D341Med (cell line): ENCODE data around the gene DCAF7.

ENCODE experiments used
- DNase-seq: peaks from one replicate; pipeline ENCODE4 v3.0.0; 2012; ENCODE audit warnings: low spot score

The DCAF7 gene

DNA sequence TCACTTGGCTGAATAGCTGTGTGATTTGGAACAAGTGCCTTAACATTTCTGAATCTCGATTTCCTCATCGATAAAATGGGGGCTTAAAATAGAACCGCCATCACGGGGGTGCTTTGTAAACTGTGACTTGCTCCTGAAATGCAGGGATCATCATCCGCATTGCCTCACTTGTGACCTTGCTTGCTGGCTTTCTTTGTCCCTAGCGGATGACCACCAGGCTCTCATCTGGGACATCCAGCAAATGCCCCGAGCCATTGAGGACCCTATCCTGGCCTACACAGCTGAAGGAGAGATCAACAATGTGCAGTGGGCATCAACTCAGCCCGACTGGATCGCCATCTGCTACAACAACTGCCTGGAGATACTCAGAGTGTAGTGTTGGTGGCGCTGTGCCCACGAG, 38.5 kb downstream of the DCAF7 start:
- DNase-seq = no peak

GRCh38 chr17:63589646-63590045, 39.4 kb downstream of the DCAF7 start:
- DNase-seq = no peak

- no peak for DNase-seq
Observed at GRCh38 chr17:63592797-63593196, 42.5 kb downstream of the DCAF7 start.

GRCh38 chr17:63595132-63595531, 44.9 kb downstream of the DCAF7 start:
- no peak for DNase-seq

DNA sequence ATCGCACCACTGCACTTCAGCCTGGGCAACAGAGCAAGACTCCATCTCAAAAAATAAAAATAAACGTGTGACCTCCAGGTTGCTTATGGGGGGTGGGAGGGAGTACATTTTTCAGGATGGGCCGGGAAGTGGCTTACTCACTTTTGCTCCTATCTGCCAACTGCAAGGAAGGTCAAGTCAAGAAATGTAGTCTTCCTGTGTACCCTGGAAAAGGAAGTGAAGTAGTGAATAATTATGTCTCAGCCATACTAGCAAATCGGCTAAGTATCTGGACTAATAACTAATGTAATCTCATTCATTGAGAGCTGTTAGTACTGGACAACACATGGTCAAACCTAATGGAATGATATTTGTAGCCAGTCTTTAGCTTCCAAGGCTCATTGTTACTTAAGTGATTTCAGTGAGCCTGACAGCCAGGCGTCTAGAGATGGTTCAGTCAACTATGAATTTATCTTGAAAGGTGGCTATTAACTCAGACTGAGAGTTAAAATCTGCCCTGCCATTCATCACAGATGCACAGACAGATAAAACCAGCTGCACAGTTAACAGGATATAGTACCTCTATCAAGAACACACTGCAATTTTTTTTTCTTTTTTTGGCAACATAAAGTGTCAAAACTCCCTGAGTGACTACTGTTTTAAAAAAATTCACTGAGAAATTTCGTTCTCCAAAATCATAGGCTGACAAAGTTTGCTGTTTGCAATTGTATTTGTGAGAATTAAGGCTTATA, 46.7 kb downstream of the DCAF7 start:
- DNase-seq = no peak

GRCh38 chr17:63598281-63598680, 48.0 kb downstream of the DCAF7 start:
- DNase-seq = no peak

DNA sequence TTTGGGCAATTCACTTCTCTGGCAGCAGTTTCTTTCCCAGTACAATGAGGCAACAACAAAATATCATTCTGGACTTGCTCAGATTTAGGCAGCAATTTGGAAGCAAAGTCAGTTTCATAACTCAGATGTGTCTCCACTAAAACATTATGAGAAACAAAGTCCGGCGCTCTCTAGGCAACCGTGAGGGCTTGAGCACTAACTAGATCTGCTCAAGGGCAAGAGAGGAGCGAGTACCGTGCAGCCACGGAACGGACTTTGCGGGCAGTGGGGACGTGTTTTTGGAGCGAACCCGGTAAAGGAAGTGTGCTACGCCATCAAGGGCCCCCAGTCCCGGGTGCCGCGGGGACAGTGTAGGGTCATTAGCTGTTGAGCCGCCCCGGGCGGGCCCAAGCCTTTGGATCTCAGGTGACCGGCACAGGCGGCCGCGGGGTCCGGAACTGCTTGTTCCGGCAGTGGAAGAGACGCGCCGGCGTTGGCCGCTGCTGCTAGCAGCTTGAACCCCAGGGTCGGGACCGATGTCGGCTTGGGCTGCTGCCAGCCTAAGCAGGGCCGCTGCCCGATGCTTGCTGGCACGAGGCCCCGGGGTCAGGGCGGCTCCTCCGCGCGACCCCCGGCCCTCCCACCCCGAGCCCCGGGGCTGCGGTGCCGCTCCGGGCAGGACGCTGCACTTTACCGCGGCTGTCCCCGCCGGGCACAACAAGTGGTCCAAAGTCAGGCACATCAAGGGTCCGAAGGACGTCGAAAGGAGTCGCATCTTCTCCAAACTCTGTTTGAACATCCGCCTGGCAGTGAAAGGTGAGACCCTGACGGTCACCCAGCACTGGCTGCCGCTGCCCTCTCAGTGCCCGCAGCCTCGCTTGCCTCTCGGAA, 50.5 kb downstream of the DCAF7 start, which contains the start of gene TACO1:
TACO1 (plus strand) TSS at position 327 of the 870 bp plus-strand sequence; CDS start at position 516, 189 bp downstream.
- peak; percentile 95 for DNase-seq

- peak; percentile 73 for DNase-seq
Observed at GRCh38 chr17:63601439-63602371, 51.4 kb downstream of the DCAF7 start.

- DNase-seq = no peak
Observed at GRCh38 chr17:63609816-63610573, 59.7 kb downstream of the DCAF7 start.

DNA sequence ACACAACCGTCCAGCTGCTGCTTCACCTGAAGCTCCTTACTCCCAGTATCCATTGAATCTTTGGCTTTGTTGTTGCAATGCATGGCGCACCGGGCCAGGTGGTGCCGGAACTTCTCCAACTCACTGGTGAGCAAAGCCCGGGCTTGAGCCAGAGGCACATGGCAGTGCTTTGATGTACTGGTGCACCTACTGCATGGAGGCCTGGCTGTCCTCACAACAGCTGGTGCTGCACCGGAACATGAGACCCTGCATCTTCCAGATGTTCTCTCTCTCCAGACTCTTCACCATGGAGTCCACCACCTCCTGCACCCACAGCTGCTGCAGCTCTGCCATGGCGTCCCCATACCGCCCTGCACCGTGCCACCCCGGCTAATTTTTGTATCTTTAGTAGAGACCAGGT, 60.6 kb downstream of the DCAF7 start:
- DNase-seq = no peak

- DNase-seq = no peak
Observed at GRCh38 chr17:63611354-63611753, 61.1 kb downstream of the DCAF7 start.

- no peak for DNase-seq
Observed at GRCh38 chr17:63613663-63614062, 63.4 kb downstream of the DCAF7 start.

DNA sequence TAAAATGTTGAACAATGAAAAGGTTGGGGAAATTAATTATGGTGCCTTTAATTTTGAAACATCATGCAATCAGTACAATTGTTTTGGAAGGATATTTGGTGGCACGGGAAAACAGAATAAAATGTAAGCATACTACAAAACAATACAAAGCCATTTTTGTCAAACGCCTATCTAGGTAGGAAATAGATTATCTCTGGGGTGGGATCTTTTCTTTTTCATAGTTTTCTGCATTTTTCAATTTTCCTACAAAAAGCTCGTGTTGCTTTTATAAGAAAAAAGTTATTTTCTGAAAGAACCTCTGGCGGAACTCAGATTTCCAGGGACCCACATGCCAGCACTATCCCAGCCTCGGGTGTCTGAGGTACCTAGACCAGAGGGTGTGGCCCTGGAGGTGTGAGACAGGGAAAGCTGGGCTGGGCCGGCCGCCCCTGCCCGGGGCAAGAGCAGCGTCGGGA, 71.0 kb downstream of the DCAF7 start:
- DNase-seq = no peak

GRCh38 chr17:63621684-63622573, 71.7 kb downstream of the DCAF7 start, which contains the start of gene MAP3K3:
MAP3K3 (plus strand) TSS chr17:63622417; CDS start chr17:63622760, 343 bp downstream.
- peak; percentile 100 for DNase-seq

- peak; percentile 88 for DNase-seq
Observed at GRCh38 chr17:63622574-63623390, 72.5 kb downstream of the DCAF7 start.

- no peak for DNase-seq
Observed at GRCh38 chr17:63623786-63624530, 73.7 kb downstream of the DCAF7 start.

GRCh38 chr17:63624531-63624880, 74.2 kb downstream of the DCAF7 start:
- DNase-seq = no peak

DNA sequence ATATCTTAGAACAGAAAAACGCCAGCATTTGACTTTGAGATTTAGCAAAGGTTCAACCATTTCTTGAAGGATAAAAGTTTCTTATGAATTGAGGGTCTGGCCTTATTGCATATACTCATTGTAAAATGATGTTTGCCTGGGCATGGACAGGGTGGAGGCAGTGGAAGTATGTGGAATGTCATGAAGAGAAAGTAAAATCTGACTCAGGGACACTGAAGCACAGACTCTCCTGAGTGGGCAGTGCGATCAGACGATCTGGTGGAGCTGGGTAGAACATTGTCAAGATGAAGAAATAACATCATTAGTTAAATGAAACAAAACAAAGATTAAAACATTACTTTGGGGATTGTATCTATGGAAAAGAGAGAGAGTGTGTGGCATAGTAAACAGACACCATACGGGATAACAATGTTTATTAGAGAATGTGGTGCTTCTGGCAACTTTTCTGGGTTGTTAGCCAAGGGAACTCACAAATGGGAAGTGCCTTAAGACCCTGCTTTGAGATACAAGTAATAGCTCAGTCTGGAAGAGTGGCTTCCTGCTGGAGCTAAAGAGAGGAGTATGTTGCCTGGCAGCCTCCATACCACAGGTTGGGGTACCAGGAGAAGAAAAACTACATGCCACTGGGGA, 76.4 kb downstream of the DCAF7 start:
- DNase-seq = no peak
